Measurements from ENCODE around the gene ATP6V1C2.
"Not testable (repeated sequence)": the region's sequence is repeated elsewhere in the genome, so short reads cannot be mapped to it uniquely, and the experiment has no call there.

ATP6V1C2 gene

DNA sequence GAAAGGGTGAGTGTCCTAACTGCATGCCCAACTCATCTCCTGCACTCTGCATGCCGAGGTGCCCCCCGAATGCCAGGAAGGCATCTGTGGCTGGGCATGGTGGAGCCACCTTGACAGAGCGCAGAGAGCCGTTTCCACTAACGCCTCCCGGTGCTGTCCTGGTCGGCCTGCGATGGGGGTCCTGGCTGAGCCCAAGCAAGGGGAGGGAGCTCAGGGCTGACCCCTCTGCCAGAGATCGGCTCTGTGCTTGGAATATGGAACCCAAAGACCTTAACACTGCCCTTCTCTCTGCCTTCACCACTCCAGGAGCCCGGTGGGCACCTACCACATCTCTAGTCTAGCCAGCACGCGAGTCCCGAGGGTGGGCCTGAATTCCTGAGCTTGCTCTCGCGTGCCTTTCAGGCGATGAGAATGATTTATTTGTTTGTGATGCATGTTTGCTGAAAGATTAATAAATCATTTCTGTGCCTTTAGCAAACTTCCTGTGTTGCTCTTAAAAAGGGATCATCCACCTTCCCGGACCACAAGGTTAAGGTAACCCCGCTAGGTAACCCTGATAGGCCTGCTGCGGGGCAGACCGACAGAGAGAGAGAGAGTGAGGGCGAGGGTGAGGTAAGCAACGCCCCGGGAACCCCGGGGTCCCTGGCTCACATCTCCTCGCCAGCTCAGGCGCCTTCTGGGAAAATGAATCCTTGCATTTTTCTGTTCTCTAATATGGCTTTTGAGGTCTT is 55.8 kb downstream of the ATP6V1C2 start:
- Histone ChIP-seq H3K36me3 (ENCODE audit: control insufficient read depth, insufficient read depth, low read length) (peaks cover 44% of the 10 kb centered on the region), H3K27ac (ENCODE audit: low read depth, low read length, severe bottlenecking) (no peak overlapping the region), H3K9me3 (ENCODE audit: control insufficient read depth, low read length) (no peaks in the 10 kb centered on the region), H3K4me3 (ENCODE audit: extremely low read depth, insufficient read depth, low read length, poor library complexity, severe bottlenecking) (no peak overlapping the region), H3K4me1 (ENCODE audit: control insufficient read depth, insufficient read depth, low read length, poor library complexity, severe bottlenecking) (peaks cover 9% of the 10 kb centered on the region)
- 97 to 98% methylated on average over 13 to 15 of the region's 26 CpGs for WGBS, 2 experiments (ENCODE audit: insufficient coverage in 2 of 2)

DNA sequence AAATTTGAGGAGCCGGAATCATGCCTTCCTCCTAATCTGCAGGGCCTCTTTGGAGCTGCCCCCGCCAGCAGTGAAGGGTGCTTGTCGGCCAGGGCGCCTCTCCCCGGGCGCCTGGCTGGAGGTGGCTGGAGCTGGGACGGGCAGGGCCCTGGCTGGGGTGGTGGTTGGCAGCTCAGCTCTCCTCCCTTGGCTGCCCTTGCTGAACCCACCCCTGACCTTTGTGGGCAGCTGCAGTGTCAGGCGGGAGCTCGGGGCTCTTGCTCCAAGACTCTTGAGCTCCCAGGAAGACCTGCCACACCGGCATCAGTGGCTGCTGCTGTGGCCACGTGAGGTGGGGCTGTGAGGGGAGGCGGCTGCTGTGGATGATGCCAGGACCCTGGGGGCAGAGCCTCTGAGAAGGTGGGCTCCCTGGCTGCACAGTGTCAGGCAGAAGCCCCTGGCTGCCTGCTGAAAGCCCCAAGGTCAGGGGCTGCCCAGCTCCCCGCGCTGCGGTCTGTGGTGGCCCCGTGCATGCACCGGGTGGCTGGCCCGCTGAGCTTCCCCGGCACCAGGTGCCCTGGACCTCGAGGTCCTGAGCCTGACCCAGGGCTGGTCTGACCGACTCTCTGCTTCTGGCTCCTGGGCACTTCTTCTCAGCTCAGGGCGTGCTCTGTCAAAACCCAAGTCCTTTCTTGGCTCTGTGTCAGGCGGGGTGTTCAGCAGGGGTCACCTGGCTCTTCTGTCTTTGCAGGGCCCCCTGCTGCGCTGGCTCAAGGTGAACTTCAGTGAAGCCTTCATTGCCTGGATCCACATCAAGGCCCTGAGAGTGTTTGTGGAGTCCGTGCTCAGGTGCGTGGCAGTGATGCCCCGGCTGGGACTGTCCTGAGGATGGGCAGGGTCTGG is 56.7 kb downstream of the ATP6V1C2 start:
- Histone ChIP-seq H3K27ac (ENCODE audit: low read depth, low read length, severe bottlenecking) (no peak overlapping the region), H3K4me3 (ENCODE audit: extremely low read depth, insufficient read depth, low read length, poor library complexity, severe bottlenecking) (no peak overlapping the region), H3K4me1 (ENCODE audit: control insufficient read depth, insufficient read depth, low read length, poor library complexity, severe bottlenecking) (peaks cover 9% of the 10 kb centered on the region), H3K9me3 (ENCODE audit: control insufficient read depth, low read length) (no peaks in the 10 kb centered on the region), H3K36me3 (ENCODE audit: control insufficient read depth, insufficient read depth, low read length) (peaks cover 50% of the 10 kb centered on the region)
- WGBS, 2 experiments (ENCODE audit: insufficient coverage in 2 of 2): 94 to 95% methylated on average over 20 to 22 of the region's 27 CpGs

DNA sequence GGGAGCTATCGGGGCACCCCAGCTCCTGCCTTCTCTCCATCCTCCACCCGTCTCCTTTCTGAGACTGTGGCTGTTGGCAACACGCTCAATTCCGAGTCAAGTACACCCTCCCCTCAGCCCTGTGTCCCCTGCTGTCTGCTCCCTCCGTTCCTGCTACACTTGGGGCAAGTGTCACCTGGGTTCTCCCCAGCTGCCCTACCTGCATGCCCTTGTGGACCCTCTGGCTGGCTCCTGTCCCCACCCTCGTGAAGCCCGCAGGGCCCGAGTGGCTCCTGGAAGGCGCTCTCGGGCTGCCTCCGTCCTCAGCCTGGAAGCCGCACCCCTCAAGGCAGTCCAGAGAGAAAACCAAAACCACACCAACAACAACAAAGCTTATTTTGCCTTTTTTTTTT is 57.3 kb downstream of the ATP6V1C2 start:
- Histone ChIP-seq H3K9me3 (ENCODE audit: control insufficient read depth, low read length) (no peaks in the 10 kb centered on the region), H3K36me3 (ENCODE audit: control insufficient read depth, insufficient read depth, low read length) (peaks cover 56% of the 10 kb centered on the region), H3K4me3 (ENCODE audit: extremely low read depth, insufficient read depth, low read length, poor library complexity, severe bottlenecking) (no peak overlapping the region), H3K27ac (ENCODE audit: low read depth, low read length, severe bottlenecking) (no peak overlapping the region), H3K4me1 (ENCODE audit: control insufficient read depth, insufficient read depth, low read length, poor library complexity, severe bottlenecking) (peaks cover 14% of the 10 kb centered on the region)
- WGBS, 2 experiments (ENCODE audit: insufficient coverage in 2 of 2): 97 to 100% methylated on average over 1 to 12 of the region's 12 CpGs

DNA sequence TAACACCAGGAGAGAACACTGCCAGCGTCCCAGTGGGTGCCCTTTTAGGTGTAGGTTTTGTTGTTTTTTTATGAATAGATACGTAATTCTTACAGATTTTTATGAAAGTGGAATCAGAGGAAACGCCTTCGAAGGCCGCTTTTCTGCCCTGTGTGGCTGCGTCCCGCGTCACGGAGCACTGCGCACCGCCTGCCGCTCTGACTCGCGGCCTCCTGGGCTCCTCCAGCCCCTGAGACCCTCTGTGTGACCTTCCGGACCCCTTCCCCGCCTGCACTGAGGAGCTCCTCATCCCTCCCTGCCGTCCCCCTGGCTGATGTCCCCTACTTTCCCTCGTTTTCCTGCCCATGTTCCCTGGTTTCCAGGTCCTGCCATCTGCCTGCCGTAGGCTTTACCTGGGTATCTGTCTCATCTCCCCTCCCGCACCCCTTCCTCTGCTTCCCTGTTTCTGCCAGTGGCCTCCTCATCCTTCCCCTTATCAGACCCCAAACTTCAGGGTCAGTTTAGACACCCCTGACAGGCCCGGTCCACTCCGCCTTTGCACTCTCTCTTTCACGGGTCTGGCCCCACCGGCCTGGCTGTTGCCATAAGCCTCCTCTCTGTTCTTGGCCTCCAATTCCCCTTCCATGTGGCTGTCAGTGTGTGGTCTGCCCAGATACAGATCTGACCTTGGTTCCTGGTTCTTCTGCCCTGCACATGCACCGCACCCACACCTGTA is 58.5 kb downstream of the ATP6V1C2 start:
- Histone ChIP-seq H3K36me3 (ENCODE audit: control insufficient read depth, insufficient read depth, low read length) (peaks cover 68% of the 10 kb centered on the region), H3K4me3 (ENCODE audit: extremely low read depth, insufficient read depth, low read length, poor library complexity, severe bottlenecking) (no peak overlapping the region), H3K9me3 (ENCODE audit: control insufficient read depth, low read length) (no peaks in the 10 kb centered on the region), H3K4me1 (ENCODE audit: control insufficient read depth, insufficient read depth, low read length, poor library complexity, severe bottlenecking) (peaks cover 16% of the 10 kb centered on the region), H3K27ac (ENCODE audit: low read depth, low read length, severe bottlenecking) (no peak overlapping the region)
- 95 to 96% methylated on average over 24 to 25 of the region's 25 CpGs for WGBS, 2 experiments (ENCODE audit: insufficient coverage in 2 of 2)

DNA sequence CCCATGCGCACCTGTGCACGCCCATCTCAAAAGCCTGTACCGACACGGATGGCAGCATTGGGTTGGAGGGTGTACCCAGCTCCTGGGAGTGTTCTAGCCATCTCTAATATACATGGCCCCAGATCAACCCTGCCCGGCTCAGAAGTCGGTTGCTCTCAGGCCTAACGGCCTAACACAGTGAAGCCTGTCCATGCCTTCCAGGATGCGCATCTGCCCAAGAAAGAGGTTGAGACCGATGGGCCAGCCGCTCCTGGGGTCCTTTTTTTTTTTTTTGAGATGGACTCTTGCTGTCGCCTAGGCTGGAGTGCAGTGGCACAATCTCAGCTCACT is 59.0 kb downstream of the ATP6V1C2 start:
- Histone ChIP-seq H3K4me1 (ENCODE audit: control insufficient read depth, insufficient read depth, low read length, poor library complexity, severe bottlenecking) (peaks cover 11% of the 10 kb centered on the region), H3K27ac (ENCODE audit: low read depth, low read length, severe bottlenecking) (no peak overlapping the region), H3K36me3 (ENCODE audit: control insufficient read depth, insufficient read depth, low read length) (peaks cover 73% of the 10 kb centered on the region), H3K9me3 (ENCODE audit: control insufficient read depth, low read length) (no peaks in the 10 kb centered on the region), H3K4me3 (ENCODE audit: extremely low read depth, insufficient read depth, low read length, poor library complexity, severe bottlenecking) (no peak overlapping the region)
- WGBS, 2 experiments (ENCODE audit: insufficient coverage in 2 of 2): 88 to 93% methylated on average over 10 of the region's 11 CpGs

DNA sequence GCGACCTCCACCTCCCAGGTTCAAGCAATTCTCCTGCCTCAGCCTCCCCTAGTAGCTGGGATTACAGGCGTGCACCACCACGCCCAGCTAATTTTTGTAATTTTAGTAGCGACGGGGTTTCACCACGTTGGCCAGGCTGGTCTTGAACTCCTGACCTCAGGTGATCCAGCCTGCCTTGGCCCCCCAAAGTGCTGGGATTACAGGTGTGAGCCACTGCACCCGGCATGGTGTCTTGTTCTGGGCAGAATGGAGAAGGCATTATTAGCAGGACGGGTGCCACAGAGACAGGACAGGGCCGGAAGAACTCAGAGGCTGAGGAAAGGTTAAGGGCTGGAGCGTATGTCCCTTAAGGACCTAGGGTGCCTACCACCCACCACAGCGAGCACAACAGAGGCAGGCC is 59.4 kb downstream of the ATP6V1C2 start:
- Histone ChIP-seq H3K36me3 (ENCODE audit: control insufficient read depth, insufficient read depth, low read length) (peaks cover 77% of the 10 kb centered on the region), H3K4me1 (ENCODE audit: control insufficient read depth, insufficient read depth, low read length, poor library complexity, severe bottlenecking) (peaks cover 11% of the 10 kb centered on the region)
- WGBS, 2 experiments (ENCODE audit: insufficient coverage in 2 of 2): 94 to 100% methylated on average over 10 of the region's 11 CpGs
- H3K27ac ChIP-seq (ENCODE audit: low read depth, low read length, severe bottlenecking); H3K4me3 ChIP-seq (ENCODE audit: extremely low read depth, insufficient read depth, low read length, poor library complexity, severe bottlenecking); H3K9me3 ChIP-seq (ENCODE audit: control insufficient read depth, low read length): not testable (repeated sequence)

DNA sequence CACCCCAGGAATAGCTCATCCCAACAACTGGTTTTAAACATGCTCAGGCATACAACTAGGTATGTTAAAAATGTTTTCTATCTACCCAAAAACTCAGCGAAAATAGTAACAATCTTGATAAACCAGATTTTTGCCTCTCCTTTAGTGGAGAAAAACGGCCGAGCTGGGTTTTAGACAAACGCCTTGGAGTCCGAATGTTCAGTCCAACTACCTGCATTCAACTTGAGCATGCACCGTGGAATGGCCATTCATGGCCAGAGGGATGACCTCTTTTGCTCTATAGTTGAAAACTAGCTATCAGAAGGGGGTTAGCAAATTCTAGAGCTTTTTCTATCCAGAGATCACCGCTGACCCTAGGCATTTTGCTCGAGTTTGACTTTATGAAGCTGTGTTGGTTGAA is 60.3 kb downstream of the ATP6V1C2 start:
- WGBS, 2 experiments (ENCODE audit: insufficient coverage in 2 of 2): 96 to 99% methylated on average over 8 of the region's 8 CpGs
- H3K4me3 ChIP-seq (ENCODE audit: extremely low read depth, insufficient read depth, low read length, poor library complexity, severe bottlenecking): no peak overlapping the region
- H3K27ac ChIP-seq (ENCODE audit: low read depth, low read length, severe bottlenecking): no peak overlapping the region
- H3K9me3 ChIP-seq (ENCODE audit: control insufficient read depth, low read length): no peaks in the 10 kb centered on the region
- H3K4me1 ChIP-seq (ENCODE audit: control insufficient read depth, insufficient read depth, low read length, poor library complexity, severe bottlenecking): peaks cover 11% of the 10 kb centered on the region
- H3K36me3 ChIP-seq (ENCODE audit: control insufficient read depth, insufficient read depth, low read length): peaks cover 80% of the 10 kb centered on the region

DNA sequence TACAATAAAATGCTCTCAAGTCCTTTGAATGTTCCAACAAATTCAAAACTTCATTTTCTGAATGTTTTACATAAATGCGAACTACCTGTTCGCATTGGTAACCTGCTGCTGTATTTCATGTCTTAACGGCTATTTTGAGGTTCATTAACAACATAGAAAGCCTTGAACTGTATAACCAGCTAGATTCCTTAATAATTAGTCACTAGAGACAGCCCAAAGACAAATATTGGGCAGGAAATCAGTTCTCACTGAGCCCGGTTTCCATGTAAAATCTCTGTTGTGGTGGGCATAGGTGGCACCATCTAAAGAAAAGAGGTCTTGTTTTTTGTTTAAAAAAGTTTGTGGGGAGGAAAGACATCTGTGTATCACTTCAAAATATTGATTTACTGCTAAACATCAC is 62.0 kb downstream of the ATP6V1C2 start:
- Histone ChIP-seq H3K36me3 (ENCODE audit: control insufficient read depth, insufficient read depth, low read length) (peaks cover 94% of the 10 kb centered on the region), H3K9me3 (ENCODE audit: control insufficient read depth, low read length) (no peaks in the 10 kb centered on the region), H3K4me3 (ENCODE audit: extremely low read depth, insufficient read depth, low read length, poor library complexity, severe bottlenecking) (no peak overlapping the region), H3K27ac (ENCODE audit: low read depth, low read length, severe bottlenecking) (no peak overlapping the region), H3K4me1 (ENCODE audit: control insufficient read depth, insufficient read depth, low read length, poor library complexity, severe bottlenecking) (peaks cover 11% of the 10 kb centered on the region)
- 90 to 100% methylated on average over 3 of the region's 4 CpGs for WGBS, 2 experiments (ENCODE audit: insufficient coverage in 2 of 2)

DNA sequence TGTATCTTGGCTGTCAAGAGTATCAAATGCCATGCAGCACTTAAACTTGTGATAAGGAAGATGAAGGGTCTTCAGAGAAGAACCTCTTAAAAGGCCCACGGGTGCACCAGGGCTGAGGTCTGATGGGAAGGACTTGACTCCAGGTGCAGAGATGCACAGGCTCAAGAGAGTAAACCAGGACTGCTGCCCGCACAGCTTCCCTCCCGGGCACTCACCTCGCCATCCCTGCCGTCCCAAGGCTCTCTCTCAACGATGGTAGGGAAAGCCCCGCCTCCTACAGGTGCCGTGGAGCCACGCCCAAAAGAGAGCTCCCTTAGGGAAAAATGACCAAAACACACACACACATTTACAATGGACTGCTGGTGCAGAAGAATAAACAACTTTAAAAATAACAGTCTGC is 63.3 kb downstream of the ATP6V1C2 start:
- peaks cover 11% of the 10 kb centered on the region for H3K4me1 ChIP-seq (ENCODE audit: control insufficient read depth, insufficient read depth, low read length, poor library complexity, severe bottlenecking)
- no peak overlapping the region for H3K27ac ChIP-seq (ENCODE audit: low read depth, low read length, severe bottlenecking)
- peaks cover 96% of the 10 kb centered on the region for H3K36me3 ChIP-seq (ENCODE audit: control insufficient read depth, insufficient read depth, low read length)
- WGBS, 2 experiments (ENCODE audit: insufficient coverage in 2 of 2): 88 to 89% methylated on average over 7 of the region's 9 CpGs
- no peaks in the 10 kb centered on the region for H3K9me3 ChIP-seq (ENCODE audit: control insufficient read depth, low read length)
- no peak overlapping the region for H3K4me3 ChIP-seq (ENCODE audit: extremely low read depth, insufficient read depth, low read length, poor library complexity, severe bottlenecking)

DNA sequence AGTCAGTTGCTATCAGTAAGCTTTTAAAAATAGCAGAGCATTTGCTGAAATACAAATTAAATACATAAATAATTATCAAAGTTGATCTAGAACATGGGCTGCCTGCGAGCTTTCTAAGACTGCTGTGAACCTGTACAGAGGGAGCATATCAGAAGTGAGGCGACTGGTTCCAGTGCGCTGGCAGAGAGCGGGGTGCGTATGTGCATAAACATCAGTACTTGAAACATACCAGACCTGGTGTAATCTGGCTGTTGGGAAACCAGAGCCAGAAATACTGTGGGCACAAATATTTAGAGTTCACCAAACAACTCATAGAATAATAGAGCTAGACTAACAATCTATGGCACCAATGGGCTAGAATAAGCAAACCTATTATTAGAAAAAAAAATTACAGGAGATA is 63.8 kb downstream of the ATP6V1C2 start:
- WGBS, 2 experiments (ENCODE audit: insufficient coverage in 2 of 2): 96% methylated on average over 5 of the region's 5 CpGs; no CpG with 5 or more reads in 1 of the 2 experiments

More for the DNA sequence above, 63.8 kb downstream of the ATP6V1C2 start:
- no peak overlapping the region for H3K4me3 ChIP-seq (ENCODE audit: extremely low read depth, insufficient read depth, low read length, poor library complexity, severe bottlenecking)
- no peak overlapping the region for H3K27ac ChIP-seq (ENCODE audit: low read depth, low read length, severe bottlenecking)
- H3K9me3 ChIP-seq (ENCODE audit: control insufficient read depth, low read length): no peaks in the 10 kb centered on the region
- H3K4me1 ChIP-seq (ENCODE audit: control insufficient read depth, insufficient read depth, low read length, poor library complexity, severe bottlenecking): peaks cover 11% of the 10 kb centered on the region
- H3K36me3 ChIP-seq (ENCODE audit: control insufficient read depth, insufficient read depth, low read length): peaks cover 96% of the 10 kb centered on the region

Measured in mesodermal cell (in vitro differentiated cells).